GM21381 (cell line): Measurements from ENCODE around the gene RAP1GAP.
"Not testable (repeated sequence)": the region's sequence is repeated elsewhere in the genome, so short reads cannot be mapped to it uniquely, and the experiment has no call there.

Experiments used
- ATAC-seq: cut with Tn5 transposase; IDR thresholded peaks from one replicate; pipeline ENCODE4 v1.9.1; 2021; ENCODE audit warnings: mild to moderate bottlenecking, moderate library complexity; ENCODE audit not compliant: unreplicated experiment

Gene RAP1GAP

GRCh38 chr1:21647431-21648351 is 21.5 kb downstream of the RAP1GAP start:
- ATAC-seq, result no peak

- no peak for ATAC-seq
Observed at GRCh38 chr1:21645550-21645949, 23.6 kb downstream of the RAP1GAP start.

- ATAC-seq, result no peak
Observed at GRCh38 chr1:21644906-21645305, 24.3 kb downstream of the RAP1GAP start.

GRCh38 chr1:21644348-21644747 is 24.8 kb downstream of the RAP1GAP start:
- ATAC-seq, result no peak

- ATAC-seq, result no peak
Observed at GRCh38 chr1:21643624-21644023, 25.5 kb downstream of the RAP1GAP start.

GRCh38 chr1:21641967-21642739 is 27.0 kb downstream of the RAP1GAP start:
- no peak for ATAC-seq

- ATAC-seq, result no peak
Observed at GRCh38 chr1:21641537-21641936, 27.6 kb downstream of the RAP1GAP start.

- ATAC-seq, result no peak
Observed at GRCh38 chr1:21641076-21641475, 28.1 kb downstream of the RAP1GAP start.

- no peak for ATAC-seq
Observed at GRCh38 chr1:21640653-21641052, 28.5 kb downstream of the RAP1GAP start.

- no peak for ATAC-seq
Observed at GRCh38 chr1:21639594-21640041, 29.5 kb downstream of the RAP1GAP start.

DNA sequence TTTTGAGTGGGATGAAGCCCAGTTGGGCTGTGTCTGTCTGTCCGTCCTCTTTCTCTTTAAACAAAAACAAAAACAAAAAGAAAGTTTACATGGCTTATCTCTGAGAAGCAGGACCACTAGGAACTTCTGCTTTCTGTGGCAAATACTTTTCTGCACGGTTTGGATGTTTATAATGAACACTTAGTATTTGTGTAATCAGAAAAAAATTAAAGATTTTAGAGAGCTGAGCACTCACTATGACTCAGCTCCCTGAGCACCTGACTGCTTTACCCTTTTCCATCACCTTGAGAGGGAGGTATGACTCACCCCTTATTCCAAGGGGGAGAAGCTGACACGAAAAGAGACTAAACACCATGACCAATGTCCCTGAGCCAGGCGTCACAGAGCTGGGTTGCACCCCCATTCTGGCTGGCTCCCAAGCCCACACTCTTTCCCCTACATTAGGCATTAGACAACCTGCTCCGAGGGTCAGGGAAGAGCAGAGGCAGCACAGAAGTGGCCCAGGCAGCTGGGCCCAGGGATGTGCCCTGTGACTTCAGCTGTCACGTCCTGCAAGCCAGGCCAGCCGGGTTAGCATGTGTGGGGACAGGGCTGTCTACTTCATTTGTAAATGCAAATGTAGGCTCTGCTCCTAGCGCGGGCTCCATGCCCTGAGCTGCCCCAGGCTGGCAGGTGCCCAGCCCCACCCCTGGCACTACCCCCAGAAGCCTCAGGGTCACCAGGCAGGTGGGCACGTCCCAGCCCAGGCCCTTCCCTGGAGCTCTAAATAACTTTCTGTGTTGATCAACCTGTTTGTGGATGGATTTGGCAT is 30.4 kb downstream of the RAP1GAP start:
- ATAC-seq, result no peak

GRCh38 chr1:21637514-21637913 is 31.6 kb downstream of the RAP1GAP start:
- ATAC-seq, result no peak

- ATAC-seq, result no peak
Observed at GRCh38 chr1:21636029-21636428, 33.1 kb downstream of the RAP1GAP start.

DNA sequence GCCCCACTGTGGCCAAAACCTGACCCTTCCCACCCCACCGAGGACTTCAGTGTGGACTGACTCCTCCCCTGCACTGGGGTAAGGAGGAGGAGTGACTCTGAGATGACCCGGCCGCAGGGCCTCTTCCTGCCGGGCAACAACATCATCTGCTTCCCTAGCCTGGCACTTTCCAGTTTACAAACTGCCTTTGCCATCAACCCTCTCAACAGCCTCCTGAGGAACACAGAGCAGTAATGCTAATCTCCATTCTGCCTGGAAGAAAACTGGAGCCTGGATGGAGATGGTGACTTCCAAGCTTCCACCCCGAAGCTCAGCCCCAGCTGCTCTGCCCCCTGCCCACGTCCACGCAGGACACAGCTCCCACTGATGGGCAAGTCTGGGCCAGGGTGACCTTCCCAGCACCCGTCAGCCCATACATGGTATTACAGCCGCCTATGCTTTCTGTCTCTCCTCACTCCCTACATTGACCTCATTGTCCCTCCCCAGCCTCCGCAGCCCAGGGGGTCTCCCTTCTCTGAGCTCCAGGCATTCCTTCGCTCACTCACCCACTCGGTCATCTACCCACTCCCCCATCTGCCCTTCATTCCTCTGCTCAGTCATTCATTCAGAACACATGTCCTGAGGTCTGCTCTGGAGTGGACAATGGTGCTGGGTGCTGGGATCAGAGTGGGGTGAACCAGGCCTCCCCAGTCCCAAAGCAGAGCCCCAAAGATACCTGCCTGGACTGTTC is 34.2 kb downstream of the RAP1GAP start:
- no peak for ATAC-seq

DNA sequence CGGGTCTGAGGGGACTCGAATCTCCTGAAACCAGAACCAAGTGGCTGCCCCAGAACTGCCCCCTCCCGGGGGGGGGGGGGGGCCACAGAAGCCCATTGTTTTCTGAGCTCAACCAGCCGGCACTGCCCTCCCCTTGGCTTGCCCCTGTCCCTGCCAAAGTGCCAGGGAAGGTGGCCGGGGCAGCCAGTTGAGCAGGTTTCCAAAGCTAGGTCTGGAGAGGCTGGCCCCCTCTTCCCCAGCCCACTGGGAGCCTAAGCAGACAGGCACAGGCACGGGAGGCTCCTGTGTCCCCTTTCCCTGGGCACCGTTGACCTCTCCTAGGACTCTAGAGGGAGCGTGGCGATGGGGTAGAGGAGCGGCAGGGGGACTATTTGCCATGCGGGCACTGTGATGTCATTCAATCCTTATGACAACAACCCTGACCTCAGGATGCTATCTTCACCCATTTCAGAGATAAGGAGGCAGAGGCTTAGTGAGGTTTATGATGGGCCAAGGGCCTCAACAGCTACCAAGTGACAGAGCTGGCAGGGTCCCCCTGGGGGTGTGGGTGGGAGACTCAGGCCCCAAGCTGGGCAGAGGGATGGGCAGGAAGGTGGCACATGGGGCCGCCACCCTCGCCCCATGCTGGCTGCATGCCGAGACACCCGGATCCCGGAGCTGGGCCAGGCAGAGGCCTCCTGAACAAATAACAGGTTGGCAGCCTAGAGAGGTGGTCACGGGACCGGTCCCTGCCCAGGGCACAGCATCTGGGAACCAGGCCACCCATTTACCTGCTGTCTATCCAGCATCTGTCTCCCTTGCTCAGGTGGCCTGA is 35.0 kb downstream of the RAP1GAP start:
- ATAC-seq, result no peak

- ATAC-seq, result no peak
Observed at GRCh38 chr1:21633141-21633755, 35.9 kb downstream of the RAP1GAP start.

DNA sequence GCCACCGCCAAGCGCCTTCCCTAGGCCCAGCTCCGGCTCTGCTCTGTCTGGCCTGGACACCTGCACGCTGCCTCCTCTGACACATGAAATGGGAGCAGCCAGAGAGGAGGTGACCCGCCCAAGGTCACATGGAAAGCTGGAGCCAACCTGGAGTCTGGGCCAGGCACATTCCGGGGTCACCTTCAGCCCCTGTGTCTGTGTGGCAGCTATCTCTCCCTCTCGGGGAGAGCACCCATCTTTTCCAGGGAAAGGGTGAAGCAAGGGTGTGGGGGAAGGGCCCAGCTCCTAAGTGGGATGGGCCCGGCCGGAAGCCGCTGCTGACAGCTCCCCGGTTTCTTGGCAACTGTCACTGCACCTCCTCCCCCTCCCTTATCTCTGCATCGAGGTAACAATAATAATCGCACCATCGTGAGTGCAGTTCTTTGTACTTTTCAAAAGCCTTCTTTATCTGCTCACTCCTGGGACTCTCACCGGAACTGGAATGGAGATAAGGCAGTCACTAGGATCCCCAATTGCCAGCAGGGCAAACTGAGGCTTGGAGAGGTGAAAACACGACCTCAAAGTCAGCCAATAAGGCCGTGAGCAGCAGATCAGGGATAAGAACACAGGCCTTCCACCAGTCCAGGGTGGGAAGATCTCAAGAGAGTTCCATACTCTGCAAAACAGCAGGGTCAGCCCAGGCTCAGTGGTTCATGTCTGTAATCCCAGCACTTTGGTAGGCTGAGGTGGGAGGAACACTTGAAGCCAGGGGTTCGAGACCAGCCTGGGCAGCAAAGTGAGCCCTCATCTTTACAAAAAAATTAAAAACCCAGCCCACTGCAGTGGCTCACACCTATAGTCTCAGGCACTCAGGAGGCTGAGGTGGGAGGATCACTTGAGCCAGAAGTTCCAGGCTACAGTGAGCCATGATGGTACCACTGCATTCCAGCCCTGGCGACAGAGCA is 36.9 kb downstream of the RAP1GAP start:
- no peak for ATAC-seq

- ATAC-seq, result not testable (repeated sequence)
Observed at GRCh38 chr1:21631590-21631943, 37.6 kb downstream of the RAP1GAP start.
